A549 (cell line): ENCODE results near the gene PRSS23. TPM values are rescaled to one million over a fixed set of nuclear protein-coding genes. Genes with fewer than 3 reads are reported as not detected.
A peak's percentile ranks its signal among the peaks of the same experiment; 100 is the strongest.

Experiments used
- ATAC-seq, 2 experiments: fragments of 200-7000 bp in 1 of 2; fragments of >200 bp in 1 of 2; cut with Nextera tagmentation in 1 of 2; cut with Tn5 transposase in 1 of 2; 3 replicates each; pipeline versions ENCODE4 v1.8.0 to v1.9.1; 2018 to 2020; ENCODE audit warnings: mild to moderate bottlenecking in 1 of 2, moderate library complexity in 1 of 2
- CTCF ChIA-PET: fragments of 300-600 bp; sonication (Branson Sonifier 250); formaldehyde crosslinking; extraction: SDS; loops from one replicate; lab custom pipeline; 2021; ENCODE audit warnings: antibody characterized with exemption, inconsistent platforms; lab: Yijun Ruan, JAX
- POLR2A ChIA-PET: fragments of 350-600 bp; formaldehyde crosslinking; extraction: SDS; loops from one replicate; lab custom pipeline; 2021; ENCODE audit warnings: antibody characterized with exemption, inconsistent platforms; lab: Yijun Ruan, JAX
- DNase-seq, 2 experiments: peaks; one replicate each; pipeline versions ENCODE4 v3.0.0 to v3.0.0-alpha.2; 2011 to 2016; ENCODE audit warnings: low read depth in 1 of 2, low spot score in 1 of 2
- FAIRE-seq: peaks from 2 replicates; lab custom pipeline; 2011; peaks lifted over from hg19 to GRCh38; lab: Jason Lieb, UNC
- H3K27ac ChIP-seq, 2 experiments: fragments of >200 bp; sonication (Bioruptor Twin); formaldehyde crosslinking; 3 replicates each; pipeline ENCODE4 v1.5.1; 2016 to 2017
- H3K4me1 ChIP-seq: fragments of >200 bp; sonication (Bioruptor Twin); formaldehyde crosslinking; 3 replicates; pipeline ENCODE4 v1.6.1; 2016
- H3K4me2 ChIP-seq: fragments of >200 bp; sonication (Bioruptor Twin); formaldehyde crosslinking; 3 replicates; pipeline ENCODE4 v1.6.1; 2016
- H3K4me3 ChIP-seq: fragments of >200 bp; sonication (Bioruptor Twin); formaldehyde crosslinking; 3 replicates; pipeline ENCODE4 v1.5.1; 2016
- H3K9me3 ChIP-seq: fragments of >200 bp; sonication (Bioruptor Twin); formaldehyde crosslinking; 3 replicates; pipeline ENCODE4 v1.6.1; 2016
- ATOH8 ChIP-seq: fragments of 250-450 bp; sonication (Bioruptor Pico); IDR thresholded peaks from 2 replicates; pipeline ENCODE4 v1.5.0; 2020; ENCODE audit warnings: low read depth, mild to moderate bottlenecking, moderate library complexity
- BHLHE40 ChIP-seq: IDR thresholded peaks from 2 replicates; pipeline ENCODE4 v1.6.1; 2012; ENCODE audit warnings: low read depth, low read length, inconsistent platforms
- CEBPB ChIP-seq, 2 experiments: fragments of >200 bp in 1 of 2; sonication (Bioruptor Twin) in 1 of 2; formaldehyde crosslinking in 1 of 2; IDR thresholded peaks; 2 replicates each; pipeline ENCODE4 v1.6.1; 2012 to 2016
- EHF ChIP-seq: fragments of 250-450 bp; sonication (Bioruptor Pico); IDR thresholded peaks from 2 replicates; pipeline ENCODE4 v1.5.0; 2020; ENCODE audit warnings: mild to moderate bottlenecking
- EHMT2 ChIP-seq: fragments of 200-600 bp; sonication (generic); IDR thresholded peaks from 2 replicates; pipeline ENCODE4 v1.6.1; 2016; ENCODE audit warnings: antibody characterized with exemption, low read depth, mild to moderate bottlenecking, moderate library complexity
- ELK1 ChIP-seq: fragments of 150-350 bp; IDR thresholded peaks from 2 replicates; pipeline ENCODE4 v1.6.1; 2014; ENCODE audit warnings: low read depth, mild to moderate bottlenecking, low read length
- EP300 ChIP-seq, 2 experiments: fragments of >200 bp; sonication (Bioruptor Twin); formaldehyde crosslinking; IDR thresholded peaks; 2 replicates in 1 of 2; 3 replicates in 1 of 2; pipeline ENCODE4 v1.6.1; 2016 to 2017
- ESRRA ChIP-seq: fragments of 150-350 bp; IDR thresholded peaks from 2 replicates; pipeline ENCODE4 v1.6.1; 2014; ENCODE audit warnings: mild to moderate bottlenecking, low read length, borderline replicate concordance
- FOSL2 ChIP-seq, 2 experiments: fragments of 450-650 bp in 1 of 2; fragments of >200 bp in 1 of 2; sonication (Bioruptor Twin) in 1 of 2; formaldehyde crosslinking; IDR thresholded peaks; 2 replicates each; pipeline versions ENCODE4 v1.5.0 to v1.6.1; 2016 to 2020; ENCODE audit warnings: mild to moderate bottlenecking in 1 of 2, moderate library complexity in 1 of 2
- GATA3 ChIP-seq: IDR thresholded peaks from 2 replicates; pipeline ENCODE4 v1.6.1; 2012; ENCODE audit warnings: borderline replicate concordance
- HDAC2 ChIP-seq: fragments of 200-600 bp; sonication (generic); IDR thresholded peaks from 2 replicates; pipeline ENCODE4 v1.6.1; 2016
- HOXB13 ChIP-seq: fragments of 250-450 bp; sonication (Bioruptor Pico); IDR thresholded peaks from 2 replicates; pipeline ENCODE4 v1.5.0; 2020; ENCODE audit warnings: low read depth, mild to moderate bottlenecking, moderate library complexity
- HOXB5 ChIP-seq: fragments of 250-450 bp; sonication (Bioruptor Pico); IDR thresholded peaks from 2 replicates; pipeline ENCODE4 v1.5.0; 2020; ENCODE audit warnings: mild to moderate bottlenecking, moderate library complexity
- JUN ChIP-seq, 2 experiments: fragments of >200 bp; sonication (Bioruptor Twin); formaldehyde crosslinking; IDR thresholded peaks; 2 replicates in 1 of 2; 3 replicates in 1 of 2; pipeline ENCODE4 v1.6.1; 2016 to 2017
- JUNB ChIP-seq: fragments of >200 bp; sonication (Bioruptor Twin); formaldehyde crosslinking; IDR thresholded peaks from 2 replicates; pipeline ENCODE4 v1.6.1; 2016
- MAFK ChIP-seq: fragments of 450-650 bp; IDR thresholded peaks from 2 replicates; pipeline ENCODE4 v1.6.1; 2014; ENCODE audit not compliant: partially characterized antibody
- MAX ChIP-seq: IDR thresholded peaks from 2 replicates; pipeline ENCODE4 v1.6.1; 2012
- MYC ChIP-seq: IDR thresholded peaks from 2 replicates; pipeline ENCODE4 v1.6.1; 2012; ENCODE audit warnings: mild to moderate bottlenecking, inconsistent platforms, low read length, improper control_type of control experiment, borderline replicate concordance
- NFE2L2 ChIP-seq: fragments of 150-350 bp; conservative IDR thresholded peaks from 2 replicates; pipeline ENCODE4 v1.6.1; 2014; ENCODE audit warnings: low read length
- POLR2AphosphoS2 ChIP-seq: conservative IDR thresholded peaks from 2 replicates; pipeline ENCODE4 v1.6.1; 2012; ENCODE audit warnings: low read length, improper control_type of control experiment, inconsistent platforms
- RAD21 ChIP-seq, 2 experiments: fragments of >200 bp in 1 of 2; sonication (Bioruptor Twin) in 1 of 2; formaldehyde crosslinking in 1 of 2; IDR thresholded peaks in 1 of 2; conservative IDR thresholded peaks in 1 of 2; 2 replicates in 1 of 2; 3 replicates in 1 of 2; pipeline ENCODE4 v1.6.1; 2012 to 2018; ENCODE audit warnings: inconsistent platforms in 1 of 2
- RFX5 ChIP-seq: fragments of 450-650 bp; IDR thresholded peaks from 2 replicates; pipeline ENCODE4 v1.7.1; 2014; ENCODE audit warnings: antibody characterized with exemption, mild to moderate bottlenecking, moderate library complexity
- SMC3 ChIP-seq: fragments of >200 bp; sonication (Bioruptor Twin); formaldehyde crosslinking; IDR thresholded peaks from 3 replicates; pipeline ENCODE4 v1.6.1; 2018; ENCODE audit warnings: inconsistent platforms
- SREBF2 ChIP-seq: fragments of 450-650 bp; IDR thresholded peaks from 2 replicates; pipeline ENCODE4 v1.6.1; 2014; ENCODE audit warnings: mild to moderate bottlenecking, moderate library complexity
- TFCP2L1 ChIP-seq: fragments of 250-450 bp; sonication (Bioruptor Pico); IDR thresholded peaks from 2 replicates; pipeline ENCODE4 v1.5.0; 2021; ENCODE audit warnings: mild to moderate bottlenecking
- ZNF302 ChIP-seq: fragments of 250-450 bp; sonication (Bioruptor Pico); IDR thresholded peaks from 2 replicates; pipeline ENCODE4 v1.9.0; 2021; ENCODE audit warnings: inconsistent platforms, mild to moderate bottlenecking, moderate library complexity
- ZSCAN20 ChIP-seq: fragments of 250-450 bp; sonication (Bioruptor Pico); IDR thresholded peaks from 2 replicates; pipeline ENCODE4 v1.8.0; 2022; ENCODE audit warnings: mild to moderate bottlenecking, moderate library complexity
- WGBS: methylation state at CpG from one replicate; pipeline ENCODE4 v1.1.6; 2017; ENCODE audit errors: missing lambda C conversion rate; 5-methylcytosine and 5-hydroxymethylcytosine counted together
- polyA plus RNA-seq, 4 experiments: library from polyadenylated mRNA; depleted of rRNA in 3 of 4; stranded (reverse); fragments of >200 nt; fragmentation: RNase III in 1 of 4; extraction: RNeasy Plus Mini Kit Qiagen cat#74134 plus additional on column Dnase treatment in 1 of 4; gene quantifications; 2 replicates in 3 of 4; 3 replicates in 1 of 4; pipeline ENCODE4 v1.2.3, GENCODE V29; 2011 to 2017

The PRSS23 gene
- polyA plus RNA-seq, 2 of the 4 experiments (the other 2 are of a cell fraction): 217 to 240 TPM

GRCh38 chr11:86811637-86812321, 11.4 kb downstream of the PRSS23 start:
- H3K27ac ChIP-seq: peak overlapping the region; percentile 81 to 86
- DNase-seq (peak; percentile 73 to 84), FAIRE-seq (peak; percentile 94), ATAC-seq (peak; percentile 80)
- WGBS: 0% methylated on average over 2 of the region's 2 CpGs
- no peak overlapping the region for H3K4me3 ChIP-seq
- TF ChIP-seq GATA3: peak; percentile 72; the same call in 1 of the 2 replicates
- no peak for TF ChIP-seq ZSCAN20 (CRISPR knock-in tag)
- TF ChIP-seq POLR2AphosphoS2: no peak
- 0 out of 3 replicates have a peak, but pooled peaks have one; percentile 5 for TF ChIP-seq SMC3
- no peak for TF ChIP-seq FOSL2 (IDR thresholded peaks at IDR 0.05)
- peak; percentile 77 for TF ChIP-seq FOSL2 (CRISPR knock-in tag; IDR thresholded peaks at IDR 0.05)
- TF ChIP-seq MAFK: no peak
- TF ChIP-seq BHLHE40: no peak
- TF ChIP-seq EHMT2: no peak
- TF ChIP-seq MAX: peak; percentile 62
- TF ChIP-seq ATOH8 (CRISPR knock-in tag): peak; percentile 52; the same call in 1 of the 2 replicates
- peak in 1 of 2 experiments; percentile 66; a peak in 3 of 5 replicates for TF ChIP-seq EP300 (IDR thresholded peaks at IDR 0.05)
- TF ChIP-seq JUN (IDR thresholded peaks at IDR 0.05): peak; percentile 26 to 58; a peak in 4 of 5 replicates
- peak; percentile 16; the same call in 1 of the 2 replicates for TF ChIP-seq HOXB5 (CRISPR knock-in tag)
- no peak for TF ChIP-seq TFCP2L1
- no peak for TF ChIP-seq ESRRA
- no peak for TF ChIP-seq RAD21 (conservative IDR thresholded peaks at IDR 0.05 in 1 of 2, IDR thresholded peaks at IDR 0.05 in 1 of 2)
- peak; percentile 70 for TF ChIP-seq JUNB
- peak in 1 of 2 experiments; percentile 4; a peak in 1 of 4 replicates for TF ChIP-seq CEBPB (IDR thresholded peaks at IDR 0.05)
- TF ChIP-seq SREBF2: no peak
- no peak for TF ChIP-seq HDAC2
- CTCF ChIA-PET: interaction anchor here (0.6 to 5.6 kb wide), 13 partner anchors 8 to 451 kb away, joined by 3 to 27 read pairs (median 3); no protein-coding TSS in a partner anchor
- H3K9me3 ChIP-seq: no peaks in the 10 kb centered on the region
- peaks cover 93% of the 10 kb centered on the region for H3K4me1 ChIP-seq
- POLR2A ChIA-PET: interaction anchor here (0.9 to 4.8 kb wide), 6 partner anchors 9 to 328 kb away, joined by 3 to 36 read pairs (median 6); partner anchors contain the start of genes ME3 and PRSS23
- peak overlapping the region; percentile 74 for H3K4me2 ChIP-seq

- DNase-seq: no peak
- POLR2A ChIA-PET: interaction anchor here (0.9 to 4.8 kb wide), 6 partner anchors 10 to 328 kb away, joined by 3 to 36 read pairs (median 6); partner anchors contain the start of genes ME3 and PRSS23
- no peak; a peak in 2 of 6 replicates for ATAC-seq
- Histone ChIP-seq H3K4me3 (no peak overlapping the region), H3K4me1 (peaks cover 93% of the 10 kb centered on the region), H3K4me2 (peak overlapping the region; percentile 74), H3K27ac (peak overlapping the region; percentile 81 to 86), H3K9me3 (no peaks in the 10 kb centered on the region)
- CTCF ChIA-PET: interaction anchor here (0.6 to 5.6 kb wide), 14 partner anchors 9 to 451 kb away, joined by 3 to 27 read pairs (median 3); no protein-coding TSS in a partner anchor
- WGBS: 37% methylated on average over 7 of the region's 7 CpGs
- FAIRE-seq: no peak
- TF ChIP-seq FOSL2 (IDR thresholded peaks at IDR 0.05) (no peak), FOSL2 (CRISPR knock-in tag; IDR thresholded peaks at IDR 0.05) (no peak), ELK1 (no peak), HOXB13 (CRISPR knock-in tag) (0 out of 2 replicates have a peak, but pooled peaks have one; percentile 46), MYC (no peak), ZNF302 (CRISPR knock-in tag) (peak; percentile 28; the same call in 1 of the 2 replicates), MAFK (peak; percentile 63), EHF (peak; percentile 48; the same call in 1 of the 2 replicates), NFE2L2 (no peak), RFX5 (no peak)
These were observed 12.0 kb downstream of the PRSS23 start for GRCh38 chr11:86812322-86812670.
